Activated T-cell treated with anti-CD3 and anti-CD28 coated beads for 24 hours (primary cell): Measurements from ENCODE around the gene GNA15.

ENCODE experiments used
- DNase-seq: peaks from one replicate; pipeline ENCODE4 v3.0.0-alpha.2; 2020; ENCODE audit warnings: low read depth

GNA15 gene

DNA sequence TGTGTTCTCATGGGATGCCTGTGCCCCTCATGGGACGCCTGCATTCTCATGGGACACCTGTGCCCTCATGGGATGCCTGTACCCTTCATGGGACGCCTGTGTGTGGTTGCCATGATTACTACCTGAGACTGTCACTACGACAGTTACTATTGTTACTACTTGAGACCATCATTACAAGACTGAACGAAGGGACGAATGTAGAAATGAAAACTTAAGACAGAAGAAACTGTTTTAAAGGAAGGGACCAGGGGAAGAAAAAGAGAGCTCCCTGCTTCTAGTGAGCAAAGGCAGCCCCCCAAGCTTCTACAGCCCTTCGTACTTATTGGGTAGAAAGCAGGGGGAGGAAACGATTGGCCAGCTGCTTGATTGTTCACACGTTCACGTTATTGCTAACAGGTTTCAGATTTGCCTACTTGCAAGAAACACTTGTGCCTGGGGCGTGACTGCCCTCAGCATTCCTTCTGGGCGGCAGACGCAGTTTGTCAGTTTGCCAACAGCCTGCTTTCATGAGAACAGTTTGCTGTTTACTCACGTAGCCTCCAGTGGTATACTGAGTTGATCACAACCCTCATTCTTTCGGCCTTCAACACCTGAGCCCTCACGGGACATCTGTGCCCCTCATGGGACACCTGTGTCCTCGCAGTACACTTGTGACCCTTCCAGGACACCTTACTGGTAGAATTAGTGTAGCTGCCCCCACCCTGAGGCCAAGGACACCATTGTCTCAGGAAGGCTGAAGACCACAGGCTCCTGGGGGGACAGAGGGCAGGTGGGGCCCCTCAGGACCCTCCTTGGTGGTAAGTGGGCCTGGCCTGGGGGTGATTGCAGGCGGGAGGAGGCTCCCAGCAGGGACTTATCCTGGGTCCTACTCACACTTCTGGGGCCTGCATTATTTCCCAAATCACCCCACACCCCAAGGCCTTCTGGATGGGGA is 40.2 kb downstream of the GNA15 start:
- DNase-seq: no peak

DNA sequence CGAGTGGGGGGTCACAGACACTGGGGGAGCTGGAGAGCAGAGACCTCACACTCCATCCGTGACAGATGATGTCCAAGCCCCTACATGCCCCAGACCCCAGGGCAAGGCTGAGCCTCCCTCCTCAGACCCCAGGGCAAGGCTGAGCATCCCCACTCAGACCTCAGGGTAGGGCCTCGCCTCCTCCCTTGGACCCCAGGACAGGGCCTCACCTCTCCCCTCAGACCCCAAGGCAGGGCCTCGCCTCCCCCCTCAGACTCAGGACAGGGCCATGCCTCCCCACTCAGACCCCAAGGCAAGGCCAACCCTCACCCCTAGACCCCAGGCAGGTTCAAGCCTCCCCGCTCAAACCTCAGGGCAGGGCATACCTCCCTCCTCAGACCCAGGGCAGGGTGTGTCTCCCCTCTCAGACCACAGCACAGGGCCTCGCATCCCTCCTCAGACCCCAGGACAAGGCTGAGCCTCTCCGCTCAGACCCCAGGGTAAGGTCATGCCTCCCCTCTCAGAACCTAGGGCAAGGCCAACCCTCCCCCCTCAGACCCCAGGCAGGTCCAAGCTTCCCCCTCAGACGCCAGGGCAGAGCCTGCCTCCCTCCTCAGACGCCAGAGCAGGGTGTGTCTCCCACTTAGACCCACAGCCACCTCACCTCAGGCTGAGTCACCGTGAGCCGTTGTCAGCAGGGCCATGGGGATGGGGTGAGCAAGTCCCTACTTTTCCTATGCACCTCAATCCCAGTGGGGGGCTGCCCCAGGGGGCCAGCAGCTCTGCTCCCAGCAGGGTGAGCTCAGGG is 41.1 kb downstream of the GNA15 start:
- DNase-seq: peak; percentile 56

GRCh38 chr19:3178377-3178972 is 42.6 kb downstream of the GNA15 start, which contains the start of gene S1PR4:
Gene S1PR4 (plus strand): TSS chr19:3178769. CDS start chr19:3178793, 24 bp downstream.
- peak; percentile 45 for DNase-seq

DNA sequence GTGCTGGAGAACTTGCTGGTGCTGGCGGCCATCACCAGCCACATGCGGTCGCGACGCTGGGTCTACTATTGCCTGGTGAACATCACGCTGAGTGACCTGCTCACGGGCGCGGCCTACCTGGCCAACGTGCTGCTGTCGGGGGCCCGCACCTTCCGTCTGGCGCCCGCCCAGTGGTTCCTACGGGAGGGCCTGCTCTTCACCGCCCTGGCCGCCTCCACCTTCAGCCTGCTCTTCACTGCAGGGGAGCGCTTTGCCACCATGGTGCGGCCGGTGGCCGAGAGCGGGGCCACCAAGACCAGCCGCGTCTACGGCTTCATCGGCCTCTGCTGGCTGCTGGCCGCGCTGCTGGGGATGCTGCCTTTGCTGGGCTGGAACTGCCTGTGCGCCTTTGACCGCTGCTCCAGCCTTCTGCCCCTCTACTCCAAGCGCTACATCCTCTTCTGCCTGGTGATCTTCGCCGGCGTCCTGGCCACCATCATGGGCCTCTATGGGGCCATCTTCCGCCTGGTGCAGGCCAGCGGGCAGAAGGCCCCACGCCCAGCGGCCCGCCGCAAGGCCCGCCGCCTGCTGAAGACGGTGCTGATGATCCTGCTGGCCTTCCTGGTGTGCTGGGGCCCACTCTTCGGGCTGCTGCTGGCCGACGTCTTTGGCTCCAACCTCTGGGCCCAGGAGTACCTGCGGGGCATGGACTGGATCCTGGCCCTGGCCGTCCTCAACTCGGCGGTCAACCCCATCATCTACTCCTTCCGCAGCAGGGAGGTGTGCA is 43.3 kb downstream of the GNA15 start:
- DNase-seq: no peak

GRCh38 chr19:3179739-3180293 is 44.0 kb downstream of the GNA15 start:
- peak; percentile 38 for DNase-seq

- DNase-seq: no peak
Measured at GRCh38 chr19:3183721-3184641, 48.1 kb downstream of the GNA15 start.

DNA sequence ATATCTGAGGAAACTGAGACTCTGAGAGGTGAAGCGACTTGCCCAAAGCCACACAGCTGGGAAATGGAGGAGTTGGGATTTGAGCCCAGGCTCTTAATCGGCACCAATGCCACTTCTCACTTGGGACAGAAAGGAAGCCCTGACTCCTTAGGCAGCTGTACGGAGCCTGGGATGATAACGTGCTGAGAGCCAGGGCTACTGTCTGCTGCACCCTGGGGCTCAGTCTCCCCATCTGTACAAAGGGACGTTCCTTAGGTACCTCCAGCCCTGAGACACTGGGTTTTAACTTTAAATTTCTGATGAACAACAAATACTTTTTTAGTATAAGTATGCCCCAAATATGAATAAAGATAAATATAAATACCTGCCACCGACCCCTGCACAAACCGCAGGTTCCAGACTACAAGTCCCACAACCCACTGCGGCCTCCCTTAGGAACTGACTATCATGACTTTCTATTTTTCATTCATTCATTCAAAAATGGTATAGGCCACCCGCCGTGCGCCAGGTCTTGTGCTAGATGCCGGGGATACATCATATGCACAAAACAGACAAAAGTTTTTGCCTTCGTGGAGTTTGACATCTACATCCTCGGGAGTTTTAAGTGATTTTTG is 49.1 kb downstream of the GNA15 start:
- no peak for DNase-seq

DNA sequence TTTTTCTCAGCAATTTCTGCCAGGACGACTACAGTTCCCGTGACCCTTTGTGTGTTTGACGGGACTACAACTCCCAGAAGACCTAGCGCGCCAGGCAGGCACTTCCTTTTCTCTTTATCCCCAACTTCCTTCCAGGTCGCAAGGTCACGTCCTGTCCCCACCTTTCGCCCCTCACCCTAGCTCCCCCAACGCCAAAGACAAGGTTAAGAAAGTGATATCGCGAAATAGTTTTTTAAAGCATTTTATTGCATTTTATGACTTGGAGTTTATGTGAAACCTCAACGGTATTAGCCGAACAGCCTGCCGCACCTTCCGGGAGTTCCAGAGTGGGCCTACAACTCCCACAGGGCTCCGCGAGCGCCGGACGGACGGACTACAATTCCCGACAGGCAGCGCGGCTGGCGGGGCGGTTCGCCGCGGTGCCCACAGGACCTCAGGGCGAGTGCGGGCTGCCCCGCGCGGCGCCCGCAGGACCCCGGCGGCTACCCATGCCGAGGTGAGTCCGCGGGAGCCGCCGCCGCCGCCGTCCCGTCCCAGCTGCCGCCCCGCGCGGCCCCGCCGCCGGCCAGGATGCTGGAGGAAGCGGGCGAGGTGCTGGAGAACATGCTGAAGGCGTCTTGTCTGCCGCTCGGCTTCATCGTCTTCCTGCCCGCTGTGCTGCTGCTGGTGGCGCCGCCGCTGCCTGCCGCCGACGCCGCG is 49.8 kb downstream of the GNA15 start, which contains the start of gene NCLN:
Gene NCLN, plus strand, starts transcription at position 470 of the 699 bp plus-strand sequence. Its CDS starts 101 bp downstream, at position 571.
- DNase-seq: peak; percentile 92

- DNase-seq: no peak
Measured at GRCh38 chr19:3186160-3186688, 50.4 kb downstream of the GNA15 start.

DNA sequence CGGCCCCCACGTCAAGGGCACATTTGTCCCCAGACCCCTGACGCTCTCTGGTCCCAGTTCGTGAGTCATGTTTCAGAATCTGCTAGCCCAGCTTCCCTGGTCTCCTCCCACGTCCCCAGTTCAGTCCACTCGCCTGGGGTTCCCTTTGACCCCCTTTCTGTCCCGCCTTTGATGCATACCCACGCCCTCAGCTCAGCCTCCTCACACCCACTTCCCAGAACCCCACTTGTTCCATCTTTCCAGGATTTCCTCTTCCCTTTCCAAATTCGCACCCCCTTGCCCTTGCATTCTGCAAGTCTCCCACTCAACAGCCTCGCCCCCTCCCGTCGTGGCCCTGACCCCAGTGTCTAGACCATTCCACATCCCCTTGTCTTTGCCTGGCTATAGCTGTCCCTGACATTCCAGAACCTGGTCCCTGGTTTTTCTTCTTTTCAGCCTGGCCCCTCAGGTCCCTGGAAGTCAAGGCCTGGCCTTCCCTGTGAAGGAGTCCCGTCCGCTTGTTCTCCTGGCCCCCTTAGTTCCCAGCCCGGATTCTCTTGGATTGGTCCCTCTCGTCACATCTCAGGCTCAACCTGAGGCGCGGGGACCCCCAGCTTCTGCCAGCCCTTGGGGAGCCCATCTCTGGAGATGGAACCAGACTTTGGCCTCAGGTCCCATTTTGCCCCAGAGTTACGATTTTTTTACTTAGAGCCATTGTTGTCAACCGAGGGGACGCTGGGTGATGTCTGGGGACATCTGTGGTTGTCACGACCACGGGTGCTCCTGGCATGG is 51.2 kb downstream of the GNA15 start:
- no peak for DNase-seq

GRCh38 chr19:3187662-3188511 is 52.1 kb downstream of the GNA15 start:
- DNase-seq: no peak

DNA sequence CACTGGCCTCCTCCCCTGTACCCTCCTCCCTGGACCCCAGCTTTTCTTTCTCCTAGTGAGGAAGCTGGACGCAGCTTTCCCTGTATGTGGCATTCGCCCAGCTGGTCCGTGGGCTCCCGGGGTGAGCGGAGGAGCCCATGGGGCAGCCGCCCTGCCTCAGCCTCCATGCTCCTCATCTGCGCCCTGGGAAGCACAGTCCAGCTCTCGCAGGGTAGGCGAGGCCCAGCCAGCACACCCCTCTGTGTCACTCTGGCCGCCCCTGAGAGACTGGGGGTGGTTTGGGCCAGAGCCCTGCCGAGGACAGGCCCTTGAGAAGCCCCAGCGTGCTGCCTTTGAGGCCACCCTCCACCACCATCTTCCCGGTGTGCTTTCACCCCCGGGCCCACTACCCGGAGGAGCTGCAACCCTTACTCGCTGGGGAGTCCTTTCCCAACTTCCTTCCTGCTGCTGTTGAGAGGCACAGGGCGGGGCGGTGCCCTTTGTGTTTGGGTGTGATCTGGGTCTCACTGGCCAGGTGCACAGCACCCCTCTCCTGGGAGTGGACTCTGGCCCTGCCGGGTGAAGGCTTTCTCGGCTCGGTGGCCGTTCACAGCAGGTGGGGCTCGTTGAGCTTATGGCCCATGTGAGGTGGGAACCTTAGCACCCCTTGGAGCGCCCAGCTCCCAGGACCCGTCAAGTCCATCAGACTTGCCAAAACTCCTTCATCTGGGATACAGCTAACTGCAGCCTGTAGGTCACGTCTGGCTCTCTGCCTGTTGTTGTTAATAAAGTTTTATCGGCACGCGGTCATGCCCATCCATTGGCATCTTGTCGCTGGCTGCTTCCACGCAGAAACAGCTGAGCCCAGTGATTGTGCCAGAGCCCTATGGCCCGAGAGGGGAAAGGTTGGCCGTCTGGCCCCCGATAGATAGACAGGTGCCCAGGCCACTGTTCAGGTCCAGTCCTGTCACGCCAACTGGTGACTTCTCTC is 53.1 kb downstream of the GNA15 start:
- DNase-seq: no peak

DNA sequence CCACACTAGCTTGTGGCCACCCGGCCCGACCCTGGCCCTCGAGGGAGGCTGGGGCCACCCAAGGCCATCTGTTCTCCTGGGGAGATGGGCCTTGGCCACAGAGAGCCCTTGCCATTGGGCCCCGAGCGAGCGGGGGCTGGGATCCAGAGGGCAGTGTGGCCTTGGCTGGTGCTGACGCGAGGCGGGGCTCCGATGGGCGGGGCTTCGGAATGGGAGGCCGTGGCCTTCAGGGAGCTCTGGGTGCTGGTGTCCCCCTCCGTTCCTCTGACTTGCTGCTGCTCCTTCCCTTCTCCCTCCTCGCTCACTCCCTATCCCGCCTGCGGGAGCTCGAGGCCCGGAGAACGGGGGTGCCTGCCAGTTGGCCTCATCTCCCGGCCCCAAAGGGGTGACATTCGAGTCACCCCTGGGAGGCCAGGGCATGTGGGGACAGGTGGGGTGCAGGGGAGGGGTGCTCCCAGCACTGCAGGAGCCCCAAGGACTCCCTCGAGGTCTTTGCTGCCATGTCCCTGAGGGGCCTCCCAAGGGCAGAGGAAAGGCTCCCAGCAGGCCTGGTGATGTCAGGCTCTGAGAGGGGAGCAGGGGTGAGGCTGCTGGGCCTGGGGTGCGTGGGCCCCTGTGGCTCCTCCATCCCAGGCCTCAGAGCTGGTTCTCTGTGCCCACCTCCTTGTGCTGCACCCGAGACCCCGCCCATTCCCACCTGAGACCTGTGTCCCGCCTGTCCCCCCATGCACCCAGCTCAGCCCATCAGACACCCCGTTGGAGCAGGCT is 54.1 kb downstream of the GNA15 start:
- DNase-seq: no peak

GRCh38 chr19:3190470-3190770 is 54.6 kb downstream of the GNA15 start:
- no peak for DNase-seq
